ENCODE measurements around the gene SLC43A3.

SLC43A3 gene

GRCh38 chr11:57360991-57361390, 65.9 kb downstream of the SLC43A3 start:
- in situ Hi-C loops (cut with HindIII; ENCODE audit: low sequenced_read_pairs) = no loop called here

- in situ Hi-C loops (cut with HindIII; ENCODE audit: low sequenced_read_pairs) = no loop called here
Measured at GRCh38 chr11:57359896-57360690, 66.8 kb downstream of the SLC43A3 start.

- in situ Hi-C loops (cut with HindIII; ENCODE audit: low sequenced_read_pairs) = no loop called here
Measured at GRCh38 chr11:57359396-57359795, 67.5 kb downstream of the SLC43A3 start.

GRCh38 chr11:57358991-57359390, 67.9 kb downstream of the SLC43A3 start:
- in situ Hi-C loops (cut with HindIII; ENCODE audit: low sequenced_read_pairs) = no loop called here

- in situ Hi-C loops (cut with HindIII; ENCODE audit: low sequenced_read_pairs) = no loop called here
Measured at GRCh38 chr11:57358543-57358961, 68.4 kb downstream of the SLC43A3 start.

- in situ Hi-C loops (cut with HindIII; ENCODE audit: low sequenced_read_pairs) = no loop called here
Measured at GRCh38 chr11:57357856-57358255, 69.1 kb downstream of the SLC43A3 start.

GRCh38 chr11:57357310-57357709, 69.6 kb downstream of the SLC43A3 start:
- in situ Hi-C loops (cut with HindIII; ENCODE audit: low sequenced_read_pairs) = no loop called here
